Dermis microvascular lymphatic vessel endothelial cell (primary cell): ENCODE data around the gene GSTT2B. TPM values are rescaled to one million over a fixed set of nuclear protein-coding genes. Genes with fewer than 3 reads are reported as not detected.

Experiments
- total RNA-seq: library from RNA; depleted of rRNA; stranded (reverse); fragments of >200 nt; gene quantifications from 2 replicates; pipeline ENCODE4 v1.2.1, GENCODE V29; 2014

The GSTT2B gene
- total RNA-seq, 1 donor from 2014 or later: 5.4 TPM

Other genes starting within 250 kb of the GSTT2B start
- gene ZNF70, start 210.1 kb downstream of the GSTT2B start, total RNA-seq: 1.4 and 1.9 TPM in 2 replicates
- gene VPREB3, start 206.8 kb downstream of the GSTT2B start, total RNA-seq: 0.13 TPM in 1 of 2 replicates, not detected in the other
- 0.38 and 0.64 TPM in 2 replicates for gene C22orf15, start 198.2 kb downstream of the GSTT2B start, total RNA-seq
- 7.4 and 15.2 TPM in 2 replicates for gene CHCHD10, start 193.2 kb downstream of the GSTT2B start, total RNA-seq
- 5.3 and 6.8 TPM in 2 replicates for gene MMP11, start 188.3 kb downstream of the GSTT2B start, total RNA-seq
- 19.1 and 24.4 TPM in 2 replicates for gene SMARCB1, start 174.2 kb downstream of the GSTT2B start, total RNA-seq
- 0.76 and 1.2 TPM in 2 replicates for gene DERL3, start 122.2 kb downstream of the GSTT2B start, total RNA-seq
- gene SLC2A11, start 103.3 kb downstream of the GSTT2B start, total RNA-seq: 4.6 and 5.3 TPM in 2 replicates
- 256 and 348 TPM in 2 replicates for gene MIF, start 66.8 kb downstream of the GSTT2B start, total RNA-seq
- gene DDTL, start 5.7 kb upstream of the GSTT2B start, total RNA-seq: 5.2 and 6.2 TPM in 2 replicates
- 108 and 138 TPM in 2 replicates for gene DDT, start 13.2 kb upstream of the GSTT2B start, total RNA-seq
- 0.13 and 1.1 TPM in 2 replicates for gene GSTT2, start 18.9 kb upstream of the GSTT2B start, total RNA-seq
- not detected in 2 replicates for gene GSTT4, start 44.3 kb upstream of the GSTT2B start, total RNA-seq
- 18.4 and 23.9 TPM in 2 replicates for gene CABIN1, start 50.1 kb upstream of the GSTT2B start, total RNA-seq
- gene SUSD2, start 220.3 kb upstream of the GSTT2B start, total RNA-seq: 0.26 and 0.63 TPM in 2 replicates